VCaP (cell line): ENCODE measurements around the gene OPA1.

Experiments
- H3K27ac ChIP-seq: fragments of 450-650 bp; 2 replicates; pipeline ENCODE4 v1.5.1; 2017
- CTCF ChIP-seq: fragments of 450-650 bp; conservative IDR thresholded peaks from 2 replicates; pipeline ENCODE4 v1.5.1; 2017; ENCODE audit warnings: mild to moderate bottlenecking, moderate library complexity

Gene OPA1

GRCh38 chr3:193553586-193553985 is 39.4 kb upstream of the OPA1 start:
- no peak overlapping the region for H3K27ac ChIP-seq
- no peak for TF ChIP-seq CTCF

- TF ChIP-seq CTCF: no peak
- no peak within 1 kb of the TSS for H3K27ac ChIP-seq
Observed at GRCh38 chr3:193554811-193555210, 38.2 kb upstream of the OPA1 start, which contains the start of gene ATP13A4. TSS of gene ATP13A4 (minus strand) at chr3:193554895. CDS start at chr3:193554799, 96 bp downstream.

GRCh38 chr3:193556841-193557240 is 36.2 kb upstream of the OPA1 start:
- TF ChIP-seq CTCF: no peak
- no peak overlapping the region for H3K27ac ChIP-seq

GRCh38 chr3:193559100-193559499 is 33.9 kb upstream of the OPA1 start:
- TF ChIP-seq CTCF: no peak
- H3K27ac ChIP-seq: no peak overlapping the region

- TF ChIP-seq CTCF: no peak
- no peak overlapping the region for H3K27ac ChIP-seq
Observed at GRCh38 chr3:193560091-193560490, 32.9 kb upstream of the OPA1 start.

GRCh38 chr3:193560870-193561269 is 32.1 kb upstream of the OPA1 start:
- TF ChIP-seq CTCF: no peak

GRCh38 chr3:193563426-193563825 is 29.6 kb upstream of the OPA1 start:
- no peak for TF ChIP-seq CTCF

More at GRCh38 chr3:193560870-193561269, 32.1 kb upstream of the OPA1 start:
- H3K27ac ChIP-seq: no peak overlapping the region

More at GRCh38 chr3:193563426-193563825, 29.6 kb upstream of the OPA1 start:
- no peak overlapping the region for H3K27ac ChIP-seq
